Activated naive CD8-positive, alpha-beta T cell treated with anti-CD3 and anti-CD28 coated beads, Interleukin-2, amount 50 U/mL, for 24 hours (primary cell): ENCODE measurements around the gene CGAS.
A peak's percentile ranks its signal among the peaks of the same experiment; 100 is the strongest.
"Not testable (repeated sequence)": the region's sequence is repeated elsewhere in the genome, so short reads cannot be mapped to it uniquely, and the experiment has no call there.

ENCODE experiments used
- ATAC-seq: fragments of 150-1000 bp; cut with Tn5 transposase; one replicate; pipeline ENCODE4 v1.10.0; 2021
- DNase-seq: peaks from one replicate; pipeline ENCODE4 v3.0.0; 2021
- H3K27ac Mint-ChIP-seq: one replicate; pipeline ENCODE4 v1.8.0; 2021; ENCODE audit warnings: mild to moderate bottlenecking, mixed read lengths
- H3K27me3 Mint-ChIP-seq: one replicate; pipeline ENCODE4 v1.8.0; 2021; ENCODE audit warnings: mixed read lengths
- H3K36me3 Mint-ChIP-seq: one replicate; pipeline ENCODE4 v1.8.0; 2021; ENCODE audit warnings: low read depth, mixed read lengths
- H3K4me1 Mint-ChIP-seq: one replicate; pipeline ENCODE4 v1.8.0; 2021; ENCODE audit warnings: mixed read lengths
- H3K4me3 Mint-ChIP-seq: one replicate; pipeline ENCODE4 v1.8.0; 2021; ENCODE audit warnings: mild to moderate bottlenecking, moderate library complexity, mixed read lengths
- H3K9me3 Mint-ChIP-seq: one replicate; pipeline ENCODE4 v1.8.0; 2021; ENCODE audit warnings: mixed read lengths

Gene CGAS

DNA sequence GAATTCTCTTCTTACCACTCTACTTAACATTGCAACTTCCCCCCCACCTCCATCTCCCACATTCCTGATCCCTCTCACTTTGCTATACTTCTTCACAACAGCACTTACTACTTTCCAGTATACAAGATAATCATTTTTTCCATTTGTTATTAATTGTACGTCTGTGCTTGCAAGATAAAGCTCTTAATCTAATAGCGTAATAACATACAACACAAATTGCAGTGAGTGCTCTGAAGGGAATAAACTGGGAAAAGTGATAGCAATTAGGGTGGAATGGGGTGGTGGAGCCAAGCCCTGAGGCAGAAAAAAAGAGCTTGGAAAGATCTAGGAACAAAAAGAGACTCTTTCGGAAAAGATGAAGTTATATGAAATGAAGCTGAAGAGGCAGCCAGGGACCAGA lies 8.5 kb downstream of the CGAS start:
- ATAC-seq = no peak

DNA sequence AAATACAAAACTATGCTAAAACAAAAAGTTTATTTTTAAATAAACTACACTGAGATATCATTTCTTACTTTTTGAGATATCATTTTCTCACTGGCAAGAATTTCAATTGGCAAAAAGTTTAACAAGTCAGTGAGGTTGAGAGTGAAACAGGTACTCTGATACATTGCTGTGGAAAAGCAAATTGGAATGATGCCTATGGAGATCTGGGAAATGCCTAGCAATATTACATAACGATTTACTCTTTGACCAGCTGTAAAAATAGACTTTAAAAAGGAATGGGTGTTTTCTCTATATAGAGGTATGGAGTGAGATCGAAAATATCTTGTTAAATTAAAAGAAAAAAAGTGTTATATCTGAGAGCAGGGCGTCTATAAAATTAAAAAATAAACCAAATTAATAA lies 16.9 kb downstream of the CGAS start:
- Mint-ChIP-seq H3K27me3 (no peaks in the 10 kb centered on the region), H3K4me3 (no peak overlapping the region), H3K4me1 (no peaks in the 10 kb centered on the region), H3K36me3 (peaks cover 61% of the 10 kb centered on the region), H3K9me3 (no peaks in the 10 kb centered on the region), H3K27ac (no peak overlapping the region)
- DNase-seq (no peak), ATAC-seq (no peak)

More for the DNA sequence above, 8.5 kb downstream of the CGAS start:
- peaks cover 25% of the 10 kb centered on the region for H3K4me1 Mint-ChIP-seq
- peaks cover 57% of the 10 kb centered on the region for H3K36me3 Mint-ChIP-seq
- no peaks in the 10 kb centered on the region for H3K27me3 Mint-ChIP-seq
- H3K9me3 Mint-ChIP-seq = no peaks in the 10 kb centered on the region
- H3K4me3 Mint-ChIP-seq = no peak overlapping the region
- H3K27ac Mint-ChIP-seq = no peak overlapping the region
- no peak for DNase-seq

DNA sequence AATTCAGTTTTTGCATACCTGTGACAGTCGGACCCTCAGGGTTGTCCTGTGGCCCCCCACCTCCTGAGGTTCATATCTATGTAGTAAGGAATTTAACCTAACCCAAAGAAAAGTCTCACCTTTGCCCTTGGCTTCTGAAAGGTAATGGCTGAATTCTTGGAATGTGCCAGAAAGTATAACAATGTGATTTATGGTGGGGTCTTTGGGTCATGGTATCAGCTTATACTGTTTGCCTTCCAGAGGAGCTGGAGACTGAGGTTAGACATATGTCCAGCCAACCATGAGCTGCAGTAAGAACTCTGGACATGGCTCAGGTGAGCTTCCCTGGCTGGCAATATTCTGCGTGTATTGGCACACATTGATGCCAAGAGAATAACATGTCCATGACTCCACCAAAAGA lies 30.6 kb downstream of the CGAS start:
- Mint-ChIP-seq H3K27me3 (no peaks in the 10 kb centered on the region), H3K9me3 (no peaks in the 10 kb centered on the region), H3K4me3 (no peak overlapping the region), H3K36me3 (peaks cover 46% of the 10 kb centered on the region), H3K27ac (no peak overlapping the region), H3K4me1 (peaks cover 19% of the 10 kb centered on the region)
- DNase-seq = no peak
- no peak for ATAC-seq

DNA sequence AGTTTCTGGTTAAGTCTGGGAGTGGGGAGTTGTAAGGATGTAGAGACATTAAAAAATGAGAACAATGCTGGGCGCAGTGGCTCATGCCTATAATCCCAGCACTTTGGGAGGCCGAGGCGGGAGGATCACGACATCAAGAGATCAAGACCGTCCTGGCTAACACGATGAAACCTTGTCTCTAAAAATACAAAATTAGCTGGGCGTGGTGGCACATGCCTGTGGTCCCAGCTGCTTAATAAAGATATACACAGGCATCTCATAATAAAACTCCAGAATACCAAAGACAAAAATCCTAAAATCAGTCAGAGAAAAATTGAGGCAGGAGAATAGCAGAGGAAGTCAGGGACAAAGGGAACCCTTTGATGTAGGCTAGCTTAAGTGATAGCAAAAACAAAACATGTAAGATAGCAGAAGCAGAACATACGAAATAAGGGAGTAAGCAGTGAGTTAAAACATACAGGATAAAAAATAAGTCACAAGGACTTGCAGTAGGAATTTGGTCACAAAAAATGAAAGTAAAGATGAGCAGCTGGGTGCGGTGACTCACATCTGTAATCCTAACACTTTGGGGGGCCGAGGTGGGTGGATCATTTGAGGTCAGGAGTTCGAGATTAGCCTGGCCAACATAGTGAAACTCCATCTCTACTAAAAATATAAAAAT lies 33.9 kb downstream of the CGAS start:
- Mint-ChIP-seq H3K9me3 (no peaks in the 10 kb centered on the region), H3K36me3 (peaks cover 30% of the 10 kb centered on the region), H3K27ac (peak overlapping the region; percentile 39)

DNA sequence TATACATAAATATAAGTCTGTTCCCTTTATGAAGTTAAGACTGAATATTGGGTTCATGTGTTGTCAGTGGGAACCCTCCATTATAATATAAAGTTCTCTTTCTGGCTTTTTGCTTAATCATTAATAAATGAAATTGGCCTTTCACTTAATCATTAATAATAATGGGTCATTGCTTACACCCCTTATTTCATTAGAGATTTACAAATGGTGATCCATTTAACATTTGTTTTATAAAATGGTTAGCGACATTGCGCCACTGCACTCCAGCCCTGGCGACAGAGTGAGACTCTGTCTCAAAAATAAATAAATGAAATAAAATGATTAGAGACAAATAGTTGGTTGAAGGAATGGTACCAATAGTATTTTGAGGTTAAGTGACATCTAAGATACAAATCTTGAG lies 39.0 kb downstream of the CGAS start:
- Mint-ChIP-seq H3K27me3 (no peaks in the 10 kb centered on the region), H3K27ac (no peak overlapping the region), H3K36me3 (peaks cover 10% of the 10 kb centered on the region), H3K9me3 (no peaks in the 10 kb centered on the region), H3K4me1 (peaks cover under 1% of the 10 kb centered on the region), H3K4me3 (no peak overlapping the region)
- DNase-seq (no peak), ATAC-seq (no peak)

More for the DNA sequence above, 33.9 kb downstream of the CGAS start:
- ATAC-seq = no peak
- H3K27me3 Mint-ChIP-seq = no peaks in the 10 kb centered on the region
- no peak overlapping the region for H3K4me3 Mint-ChIP-seq
- no peak for DNase-seq
- peaks cover 11% of the 10 kb centered on the region for H3K4me1 Mint-ChIP-seq

DNA sequence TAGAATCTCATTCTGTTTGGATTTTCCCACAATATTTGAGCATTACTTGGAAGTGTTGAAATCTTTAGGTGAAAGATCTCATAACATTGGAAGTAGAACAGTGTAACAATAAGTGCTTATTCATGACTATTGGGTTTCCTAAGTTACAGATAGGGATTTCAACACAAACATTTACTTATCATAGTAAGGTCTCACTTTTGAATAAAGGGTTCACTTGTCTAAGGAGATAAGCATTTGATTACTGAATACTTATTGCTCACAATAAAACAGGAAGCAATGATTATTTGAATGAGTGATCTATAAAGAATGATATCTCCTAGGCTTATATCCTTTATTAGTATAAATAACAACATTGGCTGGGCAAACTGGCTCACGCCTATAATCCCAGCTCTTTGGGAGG lies 42.7 kb downstream of the CGAS start:
- no peaks in the 10 kb centered on the region for H3K36me3 Mint-ChIP-seq
- DNase-seq (no peak), ATAC-seq (no peak)
- no peaks in the 10 kb centered on the region for H3K27me3 Mint-ChIP-seq
- H3K27ac Mint-ChIP-seq = no peak overlapping the region
- H3K9me3 Mint-ChIP-seq = no peaks in the 10 kb centered on the region
- no peaks in the 10 kb centered on the region for H3K4me1 Mint-ChIP-seq
- H3K4me3 Mint-ChIP-seq = no peak overlapping the region

DNA sequence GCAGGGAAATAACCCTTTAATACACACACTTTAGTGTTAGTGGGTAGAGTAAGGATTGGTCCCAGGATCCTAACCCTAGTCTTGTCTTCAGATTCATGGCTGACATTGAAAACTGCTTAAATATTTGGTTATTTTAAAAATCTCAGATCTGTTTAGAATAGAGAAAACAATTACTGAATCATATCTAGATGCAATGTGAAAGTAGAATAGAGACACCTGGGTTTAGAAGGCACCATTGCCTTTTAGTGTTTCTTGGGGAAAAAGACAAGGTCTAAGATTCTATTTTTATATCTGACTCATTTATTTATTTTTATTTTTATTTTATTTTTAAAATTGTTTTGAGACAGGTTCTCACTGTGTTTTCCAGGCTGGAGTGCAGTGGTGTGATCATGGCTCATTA lies 51.4 kb downstream of the CGAS start:
- Mint-ChIP-seq H3K36me3 (no peaks in the 10 kb centered on the region), H3K9me3 (no peaks in the 10 kb centered on the region), H3K4me1 (no peaks in the 10 kb centered on the region), H3K4me3 (no peak overlapping the region), H3K27ac (no peak overlapping the region), H3K27me3 (no peaks in the 10 kb centered on the region)
- ATAC-seq = no peak
- DNase-seq = no peak

DNA sequence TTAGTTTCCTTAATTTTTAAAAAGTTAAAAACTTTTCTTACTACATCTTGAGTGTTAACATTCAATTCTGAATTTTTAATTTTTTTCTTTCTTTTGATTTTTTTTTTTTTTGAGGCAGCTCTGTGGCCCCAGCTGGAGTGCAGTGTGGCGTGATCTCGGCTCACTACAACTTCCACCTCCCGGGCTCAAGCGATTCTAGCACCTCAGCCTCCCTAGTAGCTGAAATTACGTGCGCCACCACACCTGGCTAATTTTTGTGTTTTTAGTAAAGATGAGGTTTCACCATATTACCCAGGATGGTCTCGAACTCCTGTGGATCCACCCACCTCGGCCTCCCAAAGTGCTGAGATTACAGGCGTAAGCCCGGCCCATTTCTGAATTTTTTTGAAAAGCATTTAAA lies 56.2 kb downstream of the CGAS start:
- peaks cover 2% of the 10 kb centered on the region for H3K27me3 Mint-ChIP-seq
- DNase-seq = no peak
- H3K4me1 Mint-ChIP-seq = peaks cover 14% of the 10 kb centered on the region
- H3K36me3 Mint-ChIP-seq = no peaks in the 10 kb centered on the region
- H3K27ac Mint-ChIP-seq = no peak overlapping the region
- H3K4me3 Mint-ChIP-seq = no peak overlapping the region
- H3K9me3 Mint-ChIP-seq = no peaks in the 10 kb centered on the region
- ATAC-seq = no peak

DNA sequence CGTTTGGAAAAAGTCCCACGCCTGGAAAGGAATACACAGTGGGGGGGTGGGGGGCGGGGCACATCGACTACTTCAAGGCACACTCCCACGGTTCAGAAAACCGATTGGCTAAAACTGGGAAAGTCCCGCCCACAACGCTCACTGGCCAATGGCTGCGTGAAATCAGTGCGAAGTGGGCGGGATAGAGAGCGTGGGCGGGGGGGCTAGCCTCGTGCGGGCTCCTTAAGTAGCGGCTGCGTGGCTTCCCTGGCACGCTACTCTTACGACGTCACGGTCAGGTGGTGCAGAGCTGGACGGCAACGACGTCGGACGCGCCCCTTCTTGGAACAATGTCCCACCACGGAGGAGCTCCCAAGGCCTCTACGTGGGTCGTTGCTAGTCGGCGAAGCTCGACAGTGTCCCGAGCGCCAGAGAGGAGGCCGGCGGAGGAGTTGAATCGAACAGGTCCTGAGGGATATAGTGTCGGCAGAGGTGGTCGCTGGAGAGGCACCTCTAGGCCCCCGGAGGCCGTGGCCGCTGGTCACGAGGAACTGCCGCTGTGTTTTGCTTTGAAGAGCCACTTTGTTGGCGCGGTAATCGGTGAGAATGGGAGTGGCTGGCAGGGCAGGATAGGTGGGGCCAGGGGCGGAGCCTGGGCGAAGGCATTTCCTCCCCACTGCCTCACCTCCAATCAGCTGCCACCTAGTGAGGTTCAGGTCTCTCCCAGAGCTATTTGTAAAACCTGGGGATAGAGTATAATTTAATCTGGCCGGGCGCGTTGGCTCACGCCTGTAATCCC lies 57.3 kb downstream of the CGAS start, which contains the start of gene DDX43:
DDX43 (plus strand) TSS at position 252 of the 778 bp plus-strand sequence; CDS start at position 330, 78 bp downstream.
- ATAC-seq (peak; percentile 50), DNase-seq (peak; percentile 34)
- H3K4me1 Mint-ChIP-seq = peaks cover 14% of the 10 kb centered on the region
- H3K4me3 Mint-ChIP-seq = peak within 1 kb of the TSS; percentile 61
- H3K9me3 Mint-ChIP-seq = no peaks in the 10 kb centered on the region
- peak within 1 kb of the TSS; percentile 72 for H3K27ac Mint-ChIP-seq
- peaks cover 2% of the 10 kb centered on the region for H3K27me3 Mint-ChIP-seq
- no peaks in the 10 kb centered on the region for H3K36me3 Mint-ChIP-seq

DNA sequence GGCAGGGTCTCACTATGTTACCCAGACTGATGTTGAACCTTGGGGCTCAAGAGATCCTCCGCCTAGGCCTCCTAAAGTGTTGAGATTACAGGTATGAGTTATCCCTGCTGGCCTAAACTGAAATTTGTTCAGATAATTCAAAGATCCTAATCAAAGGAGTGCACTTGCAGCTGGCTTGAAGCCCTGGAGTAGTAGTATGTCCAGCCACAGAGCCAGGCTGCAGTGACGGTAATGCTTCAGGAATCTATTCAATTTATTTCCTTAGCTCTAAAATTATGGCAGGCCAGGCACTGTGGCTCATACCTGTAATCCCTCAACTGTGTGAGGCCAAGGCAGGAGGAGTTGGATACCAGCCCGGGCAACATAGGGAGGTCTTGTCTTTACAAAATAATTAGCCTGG lies 58.8 kb downstream of the CGAS start:
- H3K27me3 Mint-ChIP-seq = peaks cover 2% of the 10 kb centered on the region
- no peaks in the 10 kb centered on the region for H3K36me3 Mint-ChIP-seq
- H3K27ac Mint-ChIP-seq = peak overlapping the region; percentile 64
- peaks cover 21% of the 10 kb centered on the region for H3K4me1 Mint-ChIP-seq
- no peak overlapping the region for H3K4me3 Mint-ChIP-seq
- no peak for DNase-seq
- ATAC-seq = no peak
- H3K9me3 Mint-ChIP-seq = no peaks in the 10 kb centered on the region

DNA sequence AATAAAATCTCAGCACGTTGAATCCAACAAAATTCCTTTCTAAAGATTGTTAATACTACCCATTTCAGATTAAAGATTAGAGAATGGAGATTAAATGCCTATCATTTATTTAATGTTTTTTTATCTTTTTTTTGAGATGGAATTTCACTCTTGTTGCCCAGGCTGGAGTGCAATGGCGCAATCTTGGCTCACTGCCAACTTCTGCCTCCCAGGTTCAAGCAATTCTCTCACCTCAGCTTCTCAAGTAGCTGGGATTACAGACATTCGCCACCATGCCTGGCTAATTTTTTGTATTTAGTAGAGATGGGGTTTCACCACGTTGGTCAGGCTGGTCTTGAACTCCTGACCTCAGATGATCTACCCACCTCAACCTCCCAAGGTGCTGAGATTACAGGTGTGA lies 59.9 kb downstream of the CGAS start:
- not testable (repeated sequence) for H3K27ac Mint-ChIP-seq, H3K27me3 Mint-ChIP-seq, H3K9me3 Mint-ChIP-seq, H3K4me3 Mint-ChIP-seq, H3K36me3 Mint-ChIP-seq, DNase-seq, ATAC-seq
- peaks cover 21% of the 10 kb centered on the region for H3K4me1 Mint-ChIP-seq

DNA sequence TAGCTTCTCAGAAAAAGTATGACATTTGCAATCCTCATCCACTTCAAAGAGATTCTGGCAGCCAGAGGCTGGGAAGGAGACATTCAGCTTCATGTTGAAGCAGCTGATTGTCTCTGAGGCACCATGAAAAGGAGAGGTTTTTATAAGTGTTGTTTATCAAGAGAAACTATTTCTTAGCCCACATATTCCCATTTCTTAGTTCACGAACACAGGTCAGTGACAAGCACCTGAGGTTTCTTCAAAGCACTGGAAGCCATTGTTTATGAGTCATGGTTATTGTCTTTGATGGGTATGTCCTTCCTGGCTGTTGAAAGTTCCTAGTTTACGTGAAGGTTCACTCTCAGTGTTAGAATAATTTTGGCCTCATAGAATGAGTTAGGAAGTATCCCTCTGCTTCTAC lies 60.4 kb downstream of the CGAS start:
- ATAC-seq (no peak), DNase-seq (no peak)
- H3K4me3 Mint-ChIP-seq = no peak overlapping the region
- peaks cover 21% of the 10 kb centered on the region for H3K4me1 Mint-ChIP-seq
- no peak overlapping the region for H3K27ac Mint-ChIP-seq
- no peaks in the 10 kb centered on the region for H3K9me3 Mint-ChIP-seq
- peaks cover 7% of the 10 kb centered on the region for H3K27me3 Mint-ChIP-seq
- no peaks in the 10 kb centered on the region for H3K36me3 Mint-ChIP-seq

DNA sequence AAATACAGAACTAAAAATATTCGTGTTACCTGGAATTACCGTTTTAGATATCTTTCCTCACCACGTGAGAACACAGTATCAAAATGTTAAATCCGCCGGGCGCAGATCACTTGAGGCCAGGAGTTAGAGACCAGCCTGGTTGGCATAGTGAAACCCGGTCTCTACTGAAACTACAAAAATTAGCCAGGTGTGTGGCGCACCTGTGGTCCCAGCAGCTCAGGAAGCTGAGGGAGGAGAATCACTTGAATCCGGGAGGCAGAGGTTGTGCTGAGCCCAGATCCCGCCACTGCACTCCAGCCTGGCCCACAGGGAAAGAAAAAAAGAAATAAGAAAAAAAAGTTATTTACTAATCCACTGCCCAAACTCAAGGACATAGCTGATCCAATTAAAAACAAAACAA lies 62.2 kb downstream of the CGAS start:
- H3K9me3 Mint-ChIP-seq = no peaks in the 10 kb centered on the region
- no peak for DNase-seq
- H3K36me3 Mint-ChIP-seq = no peaks in the 10 kb centered on the region
- peaks cover 20% of the 10 kb centered on the region for H3K4me1 Mint-ChIP-seq
- no peak for ATAC-seq
- H3K4me3 Mint-ChIP-seq = no peak overlapping the region
- peaks cover 7% of the 10 kb centered on the region for H3K27me3 Mint-ChIP-seq
- no peak overlapping the region for H3K27ac Mint-ChIP-seq

DNA sequence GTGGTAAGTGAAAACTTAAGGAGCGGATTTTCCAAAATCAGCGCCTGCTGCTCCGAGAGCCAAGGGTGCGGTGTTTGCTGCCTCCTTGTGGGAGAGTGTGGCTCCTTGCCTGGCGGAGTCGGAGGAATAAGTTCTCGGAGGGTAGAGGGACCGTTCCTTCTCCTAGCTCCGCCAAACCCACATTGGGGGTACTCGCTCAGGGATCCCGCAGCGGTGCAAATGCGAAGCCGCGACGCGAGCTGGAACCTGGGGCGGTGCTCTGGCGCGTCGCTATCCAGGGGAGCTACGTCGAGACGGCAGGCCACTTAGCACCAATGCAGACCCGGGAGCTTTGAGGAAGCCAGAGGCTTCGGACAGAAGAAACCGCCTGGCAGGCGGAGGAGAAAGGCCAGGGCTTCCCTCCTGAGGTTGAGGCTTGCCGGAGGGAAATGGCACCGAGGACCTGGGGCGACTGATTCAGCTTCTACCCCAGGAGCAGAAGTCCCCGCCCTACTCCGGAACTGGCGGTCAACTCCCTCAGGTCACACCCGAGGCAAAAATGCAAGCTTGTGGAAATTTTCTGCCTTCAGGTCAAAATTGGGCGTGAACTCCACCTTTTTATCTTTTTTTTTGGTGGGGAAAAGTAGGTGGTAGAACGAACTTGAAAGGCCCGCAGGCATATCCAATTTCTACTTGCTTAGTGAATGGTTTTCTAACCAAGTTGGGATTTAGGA lies 63.1 kb downstream of the CGAS start:
- Mint-ChIP-seq H3K27me3 (peaks cover 7% of the 10 kb centered on the region), H3K36me3 (no peaks in the 10 kb centered on the region), H3K4me1 (peaks cover 18% of the 10 kb centered on the region), H3K9me3 (no peaks in the 10 kb centered on the region), H3K4me3 (peak overlapping the region; percentile 78), H3K27ac (peak overlapping the region; percentile 54)
- ATAC-seq (peak; percentile 94), DNase-seq (peak; percentile 69)

DNA sequence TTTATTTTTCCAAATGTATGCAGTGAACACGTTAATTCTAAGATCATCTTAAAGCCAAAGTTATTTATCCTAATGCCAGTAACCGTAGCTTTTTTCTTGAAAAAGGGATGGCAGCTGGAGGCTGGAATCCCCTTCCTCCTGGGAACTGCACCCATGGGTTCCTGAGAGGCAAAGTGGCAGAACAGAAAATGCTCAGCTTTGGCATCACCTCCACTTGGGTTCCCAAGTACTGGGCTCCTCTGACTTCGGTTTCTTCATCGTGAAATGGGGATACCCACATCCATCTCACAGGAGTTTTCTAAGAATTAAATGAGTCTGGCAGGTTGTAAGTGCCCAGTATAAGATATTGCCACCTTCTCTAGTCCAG lies 63.7 kb downstream of the CGAS start:
- peak overlapping the region; percentile 78 for H3K4me3 Mint-ChIP-seq
- peaks cover 7% of the 10 kb centered on the region for H3K27me3 Mint-ChIP-seq
- no peaks in the 10 kb centered on the region for H3K9me3 Mint-ChIP-seq
- ATAC-seq = no peak
- no peak for DNase-seq
- peaks cover 18% of the 10 kb centered on the region for H3K4me1 Mint-ChIP-seq
- H3K36me3 Mint-ChIP-seq = no peaks in the 10 kb centered on the region
- H3K27ac Mint-ChIP-seq = peak overlapping the region; percentile 54
